ENCODE data around the gene CCDC88C.

Gene CCDC88C

DNA sequence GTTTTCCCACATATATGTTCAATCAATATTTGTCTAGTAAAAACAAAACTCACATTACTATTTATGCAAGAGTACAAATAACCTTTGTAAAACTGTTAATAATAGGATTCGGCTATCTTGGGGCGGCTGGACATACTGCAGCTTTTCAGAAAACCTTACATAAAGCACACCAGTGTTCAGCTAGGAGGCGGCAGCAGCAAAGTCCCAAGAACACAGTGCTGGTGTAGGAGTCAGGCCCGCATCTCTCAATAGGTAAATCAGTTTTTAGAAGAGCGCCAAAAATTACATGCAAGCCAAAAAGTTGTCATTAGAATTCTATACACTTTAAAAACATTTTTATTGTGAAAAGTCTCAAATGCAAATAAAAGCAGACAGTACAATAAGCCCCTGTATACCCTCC is 37.5 kb downstream of the CCDC88C start:
- DNase-seq (ENCODE audit: low read depth) = no peak

- no peak for DNase-seq (ENCODE audit: low read depth)
Observed at GRCh38 chr14:91379579-91379932, 38.1 kb downstream of the CCDC88C start.

- no peak for DNase-seq (ENCODE audit: low read depth)
Observed at GRCh38 chr14:91378930-91379578, 38.6 kb downstream of the CCDC88C start.

GRCh38 chr14:91377700-91378652 is 39.6 kb downstream of the CCDC88C start:
- DNase-seq (ENCODE audit: low read depth) = no peak

- DNase-seq (ENCODE audit: low read depth) = no peak
Observed at GRCh38 chr14:91376547-91377477, 40.8 kb downstream of the CCDC88C start.

DNA sequence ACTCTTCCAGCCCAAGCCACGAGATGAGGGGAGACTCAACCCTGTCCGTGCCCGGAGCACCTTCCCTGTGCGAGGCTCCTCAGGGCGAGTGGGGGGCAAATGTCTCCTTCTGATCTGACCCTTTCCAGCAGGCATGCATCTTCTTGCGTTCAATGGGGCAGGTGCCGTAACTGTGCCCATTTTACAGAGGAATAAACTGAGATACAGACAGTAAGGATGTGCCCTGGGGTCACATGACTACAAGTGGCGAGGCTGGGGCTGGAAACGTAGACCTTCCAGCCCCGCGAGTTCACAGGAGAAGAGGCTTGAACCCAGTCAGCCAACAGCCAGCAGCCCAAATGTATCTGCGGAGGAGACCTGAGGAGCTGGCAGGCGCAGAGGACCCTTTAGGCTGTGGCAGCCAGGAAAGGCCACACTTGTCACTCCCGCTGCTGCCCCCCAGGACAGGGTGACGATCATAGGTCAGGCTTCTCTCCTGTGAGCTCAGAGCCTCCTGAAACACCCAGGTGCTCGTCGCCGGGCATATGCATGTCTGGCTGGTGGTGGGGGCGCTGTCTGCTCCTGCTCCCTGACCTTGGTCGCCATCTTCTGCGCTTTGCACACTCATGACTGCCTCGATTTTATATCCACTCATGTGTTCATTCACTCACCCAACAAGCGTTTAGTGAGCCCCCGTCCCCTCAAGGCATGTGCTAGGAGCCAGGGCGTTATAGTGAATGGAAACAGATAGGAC is 41.7 kb downstream of the CCDC88C start:
- DNase-seq (ENCODE audit: low read depth) = no peak

GRCh38 chr14:91374879-91375702 is 42.5 kb downstream of the CCDC88C start:
- no peak for DNase-seq (ENCODE audit: low read depth)

DNA sequence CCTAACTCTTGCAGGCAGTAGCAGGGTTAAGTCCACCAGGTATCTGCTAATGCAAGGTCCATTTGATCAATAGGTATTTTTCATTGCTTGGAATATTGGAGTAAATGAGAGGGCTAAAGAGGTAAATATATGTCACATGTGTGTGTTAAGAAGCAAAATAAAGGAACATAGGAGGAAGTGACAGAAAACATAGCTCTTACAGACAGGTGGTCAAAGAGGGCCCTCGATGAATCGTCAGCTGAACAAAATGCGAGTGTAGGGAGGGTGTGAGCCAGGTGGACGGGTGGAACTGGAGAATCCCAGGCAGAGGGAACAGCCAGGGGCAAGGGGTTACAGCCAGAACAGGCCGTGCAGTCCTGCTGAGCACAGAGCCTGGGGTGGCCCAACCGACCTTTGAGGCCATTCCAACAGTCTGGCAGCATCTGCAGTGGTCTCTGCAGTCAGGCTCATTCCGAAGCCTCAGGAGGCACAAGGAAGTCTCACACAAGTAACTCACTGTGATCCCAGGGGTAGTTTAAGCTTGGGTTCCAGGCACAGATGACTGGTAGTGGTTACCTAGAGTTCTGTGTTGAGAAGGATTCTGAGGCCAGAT is 43.2 kb downstream of the CCDC88C start:
- no peak for DNase-seq (ENCODE audit: low read depth)

- DNase-seq (ENCODE audit: low read depth) = no peak
Observed at GRCh38 chr14:91373591-91374254, 43.9 kb downstream of the CCDC88C start.

DNA sequence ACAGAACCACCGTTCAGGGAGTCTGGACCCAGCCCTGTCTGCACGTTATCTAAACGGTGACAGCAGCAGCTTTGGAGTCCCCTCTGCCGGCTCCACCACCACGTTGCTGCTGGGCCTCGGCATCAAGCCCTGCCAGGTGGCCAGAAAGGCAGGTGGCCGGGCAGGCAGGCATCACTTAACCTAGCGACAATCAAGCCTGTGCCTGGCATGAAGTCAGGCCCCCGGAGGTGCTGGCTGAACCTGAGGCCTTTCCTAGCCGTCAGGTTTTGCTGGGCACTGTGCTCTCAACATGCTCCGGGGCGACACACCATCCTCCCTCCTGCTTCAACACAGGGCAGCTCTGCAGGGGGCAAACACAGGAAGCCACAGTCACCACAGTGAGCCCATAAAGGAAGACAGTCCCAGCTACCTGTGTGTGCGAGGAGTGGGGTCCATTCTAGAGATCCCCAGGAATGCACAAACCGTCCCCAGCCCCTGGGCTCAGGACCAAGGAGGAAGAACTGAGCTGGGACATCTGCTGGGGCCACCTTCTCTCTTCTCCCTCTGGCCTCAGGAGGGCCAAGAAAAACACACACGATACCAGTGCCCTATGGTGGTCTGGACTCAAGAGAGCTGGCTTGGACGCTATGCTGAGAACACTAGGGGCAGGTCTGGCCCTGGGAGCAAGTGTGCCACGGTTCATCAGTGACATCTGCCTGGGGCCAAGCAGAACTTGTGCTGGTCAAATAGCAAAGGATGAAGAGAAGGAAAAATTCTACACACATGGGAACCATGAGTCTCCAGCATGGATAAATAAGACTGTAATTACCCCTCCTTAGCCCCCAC is 44.7 kb downstream of the CCDC88C start:
- no peak for DNase-seq (ENCODE audit: low read depth)

GRCh38 chr14:91371990-91372375 is 45.6 kb downstream of the CCDC88C start:
- no peak for DNase-seq (ENCODE audit: low read depth)

GRCh38 chr14:91371011-91371989 is 46.3 kb downstream of the CCDC88C start:
- DNase-seq (ENCODE audit: low read depth) = no peak

DNA sequence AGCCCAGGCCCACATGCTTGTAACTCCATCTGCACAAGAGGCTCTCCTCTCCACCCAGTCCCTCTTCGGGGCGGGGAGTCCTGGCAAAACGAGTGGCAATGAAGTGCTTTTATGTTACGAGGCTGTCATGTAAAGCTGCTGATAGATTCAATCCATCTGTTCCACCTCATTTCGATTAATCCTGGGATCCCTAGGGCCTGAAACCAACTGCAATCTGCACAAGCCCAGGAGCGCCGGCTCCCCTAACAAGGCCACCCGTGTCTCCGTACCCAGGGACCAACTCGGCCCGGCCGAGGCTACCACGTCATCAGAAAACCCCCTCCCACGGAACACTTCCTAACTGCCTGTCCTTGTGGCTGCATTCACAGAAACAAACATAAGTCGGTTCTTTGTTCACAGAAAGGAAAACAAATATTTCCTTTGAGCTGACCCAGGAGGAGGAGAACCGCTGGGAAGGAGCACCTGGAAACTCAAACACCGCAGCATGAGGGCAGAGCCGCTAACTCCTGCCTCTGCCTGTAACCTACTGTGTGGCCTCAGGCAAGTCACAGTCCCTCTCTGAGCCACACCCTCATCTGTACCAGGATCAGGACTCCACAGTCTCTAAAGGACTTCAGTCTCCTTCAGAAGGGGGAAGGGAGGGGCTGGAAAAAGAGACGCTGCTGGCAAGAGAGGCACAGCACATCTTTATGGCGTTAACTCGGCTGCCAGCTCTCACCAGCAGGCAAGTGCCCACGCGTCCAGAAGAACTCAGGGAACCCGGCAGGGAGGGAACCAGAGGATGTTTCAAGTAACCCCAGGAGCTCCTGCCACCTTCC is 47.8 kb downstream of the CCDC88C start:
- DNase-seq (ENCODE audit: low read depth) = no peak

DNA sequence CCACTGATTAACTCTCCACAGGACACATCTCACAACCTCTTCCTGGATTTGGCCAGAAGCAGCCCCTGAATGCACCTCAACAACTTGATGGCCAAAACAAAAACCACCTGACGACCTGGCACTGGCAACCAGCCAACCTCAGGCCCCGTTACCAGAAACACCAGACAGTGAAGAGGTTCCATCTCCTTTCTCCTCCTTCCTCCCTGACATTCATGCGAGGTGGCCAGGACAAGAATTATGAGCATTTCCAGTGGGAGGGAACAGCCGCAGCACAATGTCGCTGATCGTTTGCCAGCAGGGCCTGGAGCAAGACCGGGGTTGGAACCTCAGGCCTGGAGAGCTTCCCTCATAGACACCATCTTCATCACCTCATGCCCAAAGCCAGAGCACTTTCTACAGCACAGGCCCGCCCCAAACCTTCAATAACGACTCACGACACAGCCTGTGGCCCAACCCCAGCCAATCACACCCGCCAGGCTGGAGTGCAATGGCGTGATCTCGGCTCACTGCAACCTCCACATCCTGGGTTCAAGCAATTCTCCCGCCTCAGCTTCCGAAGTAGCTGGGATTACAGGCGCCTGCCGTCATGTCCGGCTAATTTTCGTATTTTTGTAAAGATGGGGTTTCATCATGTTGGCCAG is 48.7 kb downstream of the CCDC88C start:
- no peak for DNase-seq (ENCODE audit: low read depth)

GRCh38 chr14:91367173-91368171 is 50.1 kb downstream of the CCDC88C start:
- peak; percentile 20 for DNase-seq (ENCODE audit: low read depth)

All from fibroblast of gingiva (primary cell).